Measurements from ENCODE around the gene ARMC8. TPM values are rescaled to one million over a fixed set of nuclear protein-coding genes. Genes with fewer than 3 reads are reported as not detected.

ARMC8 gene
- total RNA-seq, 1 donor: 59.0 TPM

GRCh38 chr3:138202945-138203701 is 16.0 kb downstream of the ARMC8 start:
- TF ChIP-seq CTCF (IDR thresholded peaks at IDR 0.05; ENCODE audit: extremely low read depth, low read depth, low read length): no peak

GRCh38 chr3:138203938-138204337 is 16.8 kb downstream of the ARMC8 start:
- Histone ChIP-seq H3K9me3 (ENCODE audit: low read depth, low read length) (no peaks in the 10 kb centered on the region), H3K4me2 (ENCODE audit: insufficient read depth, low read length) (no peak overlapping the region), H3K4me1 (ENCODE audit: insufficient read depth, low read length) (no peaks in the 10 kb centered on the region), H2AFZ (ENCODE audit: low read length) (no peak overlapping the region), H4K20me1 (ENCODE audit: insufficient read depth, low read length) (peaks cover 77% of the 10 kb centered on the region), H3K27me3 (ENCODE audit: insufficient read depth, low read length) (no peaks in the 10 kb centered on the region), H3K79me2 (ENCODE audit: insufficient read depth, low read length) (peaks cover 89% of the 10 kb centered on the region), H3K27ac (ENCODE audit: low read depth, low read length) (no peak overlapping the region), H3K4me3 (ENCODE audit: insufficient read depth, low read length) (no peak overlapping the region), H3K36me3 (ENCODE audit: insufficient read depth, low read length) (no peaks in the 10 kb centered on the region)
- no peak for TF ChIP-seq CTCF (IDR thresholded peaks at IDR 0.05; ENCODE audit: extremely low read depth, low read depth, low read length)
- no peak for DNase-seq (ENCODE audit: insufficient read length, low spot score, missing footprints)

More at GRCh38 chr3:138202945-138203701, 16.0 kb downstream of the ARMC8 start:
- H2AFZ ChIP-seq (ENCODE audit: low read length): no peak overlapping the region
- no peak overlapping the region for H3K27ac ChIP-seq (ENCODE audit: low read depth, low read length)
- peaks cover 87% of the 10 kb centered on the region for H3K79me2 ChIP-seq (ENCODE audit: insufficient read depth, low read length)
- H3K9me3 ChIP-seq (ENCODE audit: low read depth, low read length): no peaks in the 10 kb centered on the region
- DNase-seq (ENCODE audit: insufficient read length, low spot score, missing footprints): no peak
- H3K4me2 ChIP-seq (ENCODE audit: insufficient read depth, low read length): no peak overlapping the region
- no peaks in the 10 kb centered on the region for H3K36me3 ChIP-seq (ENCODE audit: insufficient read depth, low read length)
- no peaks in the 10 kb centered on the region for H3K27me3 ChIP-seq (ENCODE audit: insufficient read depth, low read length)
- no peaks in the 10 kb centered on the region for H3K4me1 ChIP-seq (ENCODE audit: insufficient read depth, low read length)
- H3K4me3 ChIP-seq (ENCODE audit: insufficient read depth, low read length): no peak overlapping the region
- H4K20me1 ChIP-seq (ENCODE audit: insufficient read depth, low read length): peaks cover 80% of the 10 kb centered on the region

- Histone ChIP-seq H3K4me3 (ENCODE audit: insufficient read depth, low read length) (no peak overlapping the region), H2AFZ (ENCODE audit: low read length) (no peak overlapping the region), H3K79me2 (ENCODE audit: insufficient read depth, low read length) (peaks cover 84% of the 10 kb centered on the region), H3K4me2 (ENCODE audit: insufficient read depth, low read length) (no peak overlapping the region), H3K27me3 (ENCODE audit: insufficient read depth, low read length) (no peaks in the 10 kb centered on the region), H3K9me3 (ENCODE audit: low read depth, low read length) (no peaks in the 10 kb centered on the region), H4K20me1 (ENCODE audit: insufficient read depth, low read length) (peaks cover 72% of the 10 kb centered on the region), H3K27ac (ENCODE audit: low read depth, low read length) (no peak overlapping the region), H3K4me1 (ENCODE audit: insufficient read depth, low read length) (no peaks in the 10 kb centered on the region), H3K36me3 (ENCODE audit: insufficient read depth, low read length) (no peaks in the 10 kb centered on the region)
- no peak for DNase-seq (ENCODE audit: insufficient read length, low spot score, missing footprints)
- no peak for TF ChIP-seq CTCF (IDR thresholded peaks at IDR 0.05; ENCODE audit: extremely low read depth, low read depth, low read length)
Measured at GRCh38 chr3:138205527-138205926, 18.4 kb downstream of the ARMC8 start.

DNA sequence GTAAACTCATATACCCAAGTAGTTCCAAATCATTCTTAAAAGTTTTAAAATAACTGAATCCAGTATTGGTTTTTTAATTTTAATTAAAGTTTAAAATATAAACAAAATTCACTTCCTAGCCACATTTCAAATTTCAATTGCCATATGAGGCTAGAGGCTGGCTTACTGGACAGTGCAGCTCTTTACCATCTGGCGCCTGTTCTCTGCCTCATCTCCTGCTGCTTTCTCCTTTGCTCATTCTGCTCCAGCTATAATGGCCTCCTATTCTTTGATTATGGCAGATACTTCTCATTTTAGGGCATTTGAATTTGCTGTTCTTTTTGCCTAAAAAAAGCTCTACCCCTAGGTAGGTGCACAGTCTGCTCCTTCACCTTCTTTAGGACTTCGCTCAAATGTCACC is 19.1 kb downstream of the ARMC8 start:
- H3K36me3 ChIP-seq (ENCODE audit: insufficient read depth, low read length): no peaks in the 10 kb centered on the region
- no peak overlapping the region for H2AFZ ChIP-seq (ENCODE audit: low read length)
- no peaks in the 10 kb centered on the region for H3K4me1 ChIP-seq (ENCODE audit: insufficient read depth, low read length)
- no peaks in the 10 kb centered on the region for H3K9me3 ChIP-seq (ENCODE audit: low read depth, low read length)
- H4K20me1 ChIP-seq (ENCODE audit: insufficient read depth, low read length): peaks cover 74% of the 10 kb centered on the region
- TF ChIP-seq CTCF (IDR thresholded peaks at IDR 0.05; ENCODE audit: extremely low read depth, low read depth, low read length): no peak
- H3K4me3 ChIP-seq (ENCODE audit: insufficient read depth, low read length): no peak overlapping the region
- DNase-seq (ENCODE audit: insufficient read length, low spot score, missing footprints): no peak
- H3K79me2 ChIP-seq (ENCODE audit: insufficient read depth, low read length): peaks cover 81% of the 10 kb centered on the region
- no peaks in the 10 kb centered on the region for H3K27me3 ChIP-seq (ENCODE audit: insufficient read depth, low read length)
- no peak overlapping the region for H3K27ac ChIP-seq (ENCODE audit: low read depth, low read length)
- H3K4me2 ChIP-seq (ENCODE audit: insufficient read depth, low read length): no peak overlapping the region
